HCT116 (cell line): ENCODE data around the gene ARHGEF6. TPM values are rescaled to one million over a fixed set of nuclear protein-coding genes. Genes with fewer than 3 reads are reported as not detected.

Experiments used
- ATAC-seq: fragments of 200-7000 bp; cut with Tn5 transposase; 2 replicates; pipeline ENCODE4 v1.9.1; 2020; ENCODE audit warnings: mild to moderate bottlenecking, moderate library complexity
- BruUV-seq: library from RNA; stranded (reverse); fragments of 400-500 nt; replicated peaks from 2 replicates; lab custom pipeline; 2021; lab: Mats Ljungman, UMichigan
- CTCF ChIA-PET: fragments of 300-600 bp; sonication (Branson Sonifier 250); formaldehyde crosslinking; loops from one replicate; lab custom pipeline; 2021; ENCODE audit warnings: antibody characterized with exemption; lab: Charles Lee
- POLR2A ChIA-PET: fragments of 300-600, 350-600 bp; sonication (Branson Sonifier 250); formaldehyde crosslinking; loops from one replicate; lab custom pipeline; 2021; ENCODE audit warnings: antibody characterized with exemption; lab: Charles Lee
- RAD21 ChIA-PET, 2 experiments: fragments of 300-600 bp; sonication (Branson Sonifier 250); formaldehyde crosslinking; loops; one replicate each; lab custom pipeline; 2023; ENCODE audit warnings: low total read pairs in 2 of 2; ENCODE audit not compliant: uncharacterized antibody in 2 of 2, unreplicated experiment in 2 of 2, low non-redundant PET in 1 of 2; lab: Charles Lee
- DNase-seq: peaks from one replicate; pipeline ENCODE4 v3.0.0-alpha.2; 2010; ENCODE audit warnings: low read depth, low spot score
- H2AFZ ChIP-seq: fragments of 200-600 bp; shearing (Covaris generic), sonication (generic); 2 replicates; pipeline ENCODE4 v1.6.1; 2017; ENCODE audit warnings: low read depth, mixed run types, mixed read lengths, antibody characterized with exemption, low read length; ENCODE audit not compliant: poor library complexity, severe bottlenecking
- H3K27ac ChIP-seq: 2 replicates; pipeline ENCODE4 v1.5.1; 2012; ENCODE audit warnings: low read depth, low read length
- H3K27me3 ChIP-seq: fragments of 200-600 bp; sonication (generic); 2 replicates; pipeline ENCODE4 v1.6.1; 2016; ENCODE audit warnings: mixed run types, low read length, mixed read lengths; ENCODE audit not compliant: insufficient read depth
- H3K36me3 ChIP-seq, 2 experiments: fragments of 200-500 bp in 1 of 2; fragments of 200-600 bp in 1 of 2; sonication (Bioruptor generic) in 1 of 2; sonication (generic) in 1 of 2; 2 replicates each; pipeline versions ENCODE4 v1.5.1 to v1.6.1; 2014 to 2016; ENCODE audit warnings: low read length in 2 of 2, inconsistent platforms in 1 of 2, mixed read lengths in 1 of 2, mixed run types in 1 of 2; ENCODE audit not compliant: insufficient read depth in 2 of 2, control insufficient read depth in 1 of 2
- H3K4me1 ChIP-seq, 2 experiments: fragments of 200-600 bp in 1 of 2; sonication (generic) in 1 of 2; 2 replicates each; pipeline versions ENCODE4 v1.5.1 to v1.6.1; 2012 to 2017; ENCODE audit warnings: low read length in 2 of 2, inconsistent platforms in 1 of 2, mild to moderate bottlenecking in 1 of 2, mixed read lengths in 1 of 2, mixed run types in 1 of 2, moderate library complexity in 1 of 2; ENCODE audit not compliant: insufficient read depth in 2 of 2, control insufficient read depth in 1 of 2
- H3K4me2 ChIP-seq: fragments of 200-600 bp; sonication (generic); 2 replicates; pipeline ENCODE4 v1.6.1; 2017; ENCODE audit warnings: mixed run types, low read length, mixed read lengths
- H3K4me3 ChIP-seq, 2 experiments: fragments of 200-600 bp in 1 of 2; sonication (generic) in 1 of 2; replicated peaks in 1 of 2; 2 replicates each; pipeline ENCODE4 v1.5.1; 2011 to 2016; ENCODE audit warnings: low read length in 2 of 2, control low read depth in 1 of 2, low read depth in 1 of 2, mild to moderate bottlenecking in 1 of 2, mixed read lengths in 1 of 2, mixed run types in 1 of 2
- H3K79me2 ChIP-seq: fragments of 200-600 bp; sonication (generic); 2 replicates; pipeline ENCODE4 v1.6.1; 2017; ENCODE audit warnings: mild to moderate bottlenecking, mixed run types, low read length, moderate library complexity, mixed read lengths; ENCODE audit not compliant: insufficient read depth
- H3K9ac ChIP-seq: fragments of 200-600 bp; sonication (generic); 2 replicates; pipeline ENCODE4 v1.6.1; 2016; ENCODE audit warnings: low read length, mixed read lengths
- H3K9me2 ChIP-seq: fragments of 200-600 bp; sonication (generic), shearing (Covaris generic); 2 replicates; pipeline ENCODE4 v1.6.1; 2017; ENCODE audit warnings: mixed run types, mild to moderate bottlenecking, moderate library complexity; ENCODE audit not compliant: insufficient read depth
- H3K9me3 ChIP-seq, 2 experiments: fragments of 200-500 bp in 1 of 2; fragments of 200-600 bp in 1 of 2; sonication (Bioruptor generic) in 1 of 2; sonication (generic) in 1 of 2; 2 replicates each; pipeline ENCODE4 v1.6.1; 2014 to 2017; ENCODE audit warnings: low read length in 2 of 2, mixed read lengths in 2 of 2, inconsistent platforms in 1 of 2, low read depth in 1 of 2, mild to moderate bottlenecking in 1 of 2, mixed run types in 1 of 2, moderate library complexity in 1 of 2; ENCODE audit not compliant: control insufficient read depth in 1 of 2, insufficient read depth in 1 of 2
- H4K20me1 ChIP-seq: fragments of 200-600 bp; sonication (generic), shearing (Covaris generic); 2 replicates; pipeline ENCODE4 v1.6.1; 2017; ENCODE audit warnings: mixed run types, mild to moderate bottlenecking, moderate library complexity; ENCODE audit not compliant: insufficient read depth
- ATF3 ChIP-seq: IDR thresholded peaks from 2 replicates; pipeline ENCODE4 v1.6.1; 2012
- CBX3 ChIP-seq: IDR thresholded peaks from 2 replicates; pipeline ENCODE4 v1.6.1; 2012; ENCODE audit warnings: low read depth
- CEBPB ChIP-seq: IDR thresholded peaks from 2 replicates; pipeline ENCODE4 v1.6.1; 2012; ENCODE audit warnings: low read depth
- ELF1 ChIP-seq: IDR thresholded peaks from 2 replicates; pipeline ENCODE4 v1.6.1; 2012; ENCODE audit warnings: low read depth, borderline replicate concordance
- EZH2 ChIP-seq: fragments of 200-600 bp; sonication (generic); IDR thresholded peaks from 2 replicates; pipeline ENCODE4 v1.6.1; 2017; ENCODE audit warnings: antibody characterized with exemption, mixed run types
- EZH2phosphoT487 ChIP-seq: fragments of 200-600 bp; IDR thresholded peaks from 2 replicates; pipeline ENCODE4 v1.6.1; 2018; ENCODE audit warnings: antibody characterized with exemption, borderline replicate concordance
- FOSL1 ChIP-seq: IDR thresholded peaks from 2 replicates; pipeline ENCODE4 v1.6.1; 2012; ENCODE audit warnings: low read depth
- POLR2A ChIP-seq: IDR thresholded peaks from 2 replicates; pipeline ENCODE4 v1.7.0; 2011; ENCODE audit warnings: borderline replicate concordance; ENCODE audit not compliant: insufficient read depth, insufficient read length; ENCODE audit errors: extremely low read depth
- POLR2AphosphoS5 ChIP-seq: IDR thresholded peaks from 2 replicates; pipeline ENCODE4 v1.6.1; 2011; ENCODE audit warnings: mild to moderate bottlenecking, low read depth, low read length, moderate library complexity
- RAD21 ChIP-seq: IDR thresholded peaks from 2 replicates; pipeline ENCODE4 v1.6.1; 2012; ENCODE audit warnings: low read depth, mild to moderate bottlenecking
- SIN3A ChIP-seq: IDR thresholded peaks from 2 replicates; pipeline ENCODE4 v1.6.1; 2012; ENCODE audit warnings: low read depth
- SP1 ChIP-seq: IDR thresholded peaks from 2 replicates; pipeline ENCODE4 v1.6.1; 2012; ENCODE audit warnings: low read depth
- SRF ChIP-seq: IDR thresholded peaks from 2 replicates; pipeline ENCODE4 v1.6.1; 2012; ENCODE audit warnings: low read depth
- TCF7L2 ChIP-seq: IDR thresholded peaks from 2 replicates; pipeline ENCODE4 v1.7.0; 2011; ENCODE audit warnings: borderline replicate concordance, inconsistent platforms; ENCODE audit not compliant: insufficient read depth, insufficient read length; ENCODE audit errors: extremely low read depth
- YY1 ChIP-seq: IDR thresholded peaks from 2 replicates; pipeline ENCODE4 v1.6.1; 2011; ENCODE audit warnings: low read length, low read depth, moderate library complexity, mild to moderate bottlenecking; ENCODE audit not compliant: insufficient replicate concordance; ENCODE audit errors: extremely low read depth
- ZBTB33 ChIP-seq: IDR thresholded peaks from 2 replicates; pipeline ENCODE4 v1.6.1; 2011; ENCODE audit warnings: mild to moderate bottlenecking, low read length, moderate library complexity; ENCODE audit not compliant: insufficient replicate concordance; ENCODE audit errors: extremely low read depth
- ZFX ChIP-seq: fragments of 450-650 bp; IDR thresholded peaks from 2 replicates; pipeline ENCODE4 v1.6.1; 2017
- ZNF274 ChIP-seq: fragments of 200-500 bp; sonication (Bioruptor generic); IDR thresholded peaks from 2 replicates; pipeline ENCODE4 v1.6.1; 2014; ENCODE audit warnings: mild to moderate bottlenecking, low read depth, low read length, inconsistent platforms
- intact Hi-C: fragments of 100-400 bp; cut with micrococcal nuclease; formaldehyde crosslinking; loops from 2 replicates; pipeline ENCODE4 v1.10.0; 2022
- total RNA-seq: library from RNA; stranded (reverse); gene quantifications from one replicate; pipeline ENCODE4 v1.2.1, GENCODE V29; 2021; ENCODE audit not compliant: unreplicated experiment

The ARHGEF6 gene
- total RNA-seq, 1 experiment from 2014 or later, result 1.9 TPM

- intact Hi-C loops, result no loop called here
- Histone ChIP-seq H3K9me3 (no peaks in the 10 kb centered on the region), H3K79me2 (no peaks in the 10 kb centered on the region), H3K27me3 (no peaks in the 10 kb centered on the region), H4K20me1 (no peaks in the 10 kb centered on the region), H2AFZ (no peak overlapping the region), H3K4me3 (no peak overlapping the region), H3K9me2 (no peaks in the 10 kb centered on the region), H3K27ac (no peak overlapping the region), H3K4me1 (no peaks in the 10 kb centered on the region), H3K9ac (no peak overlapping the region), H3K36me3 (no peaks in the 10 kb centered on the region), H3K4me2 (no peak overlapping the region)
- POLR2A ChIA-PET, result no interaction called here
- BruUV-seq, result no TSS peak
- RAD21 ChIA-PET, result no interaction called here
- CTCF ChIA-PET, result no interaction called here
- TF ChIP-seq RAD21, result no peak
- TF ChIP-seq YY1, result no peak
- TF ChIP-seq CEBPB, result peak; percentile 29; the same call in 1 of the 2 replicates
- ATAC-seq (no peak), DNase-seq (no peak)
These were observed 30.4 kb downstream of the ARHGEF6 start for GRCh38 chrX:136750364-136750763.

- Histone ChIP-seq H3K4me3 (no peak overlapping the region), H4K20me1 (no peaks in the 10 kb centered on the region), H3K36me3 (no peaks in the 10 kb centered on the region), H3K27me3 (no peaks in the 10 kb centered on the region), H2AFZ (no peak overlapping the region), H3K9me3 (no peaks in the 10 kb centered on the region), H3K4me2 (no peak overlapping the region), H3K9ac (no peak overlapping the region), H3K27ac (no peak overlapping the region), H3K9me2 (no peaks in the 10 kb centered on the region), H3K79me2 (no peaks in the 10 kb centered on the region), H3K4me1 (no peaks in the 10 kb centered on the region)
- intact Hi-C loops, result no loop called here
- no peak for DNase-seq
- RAD21 ChIA-PET, result no interaction called here
- BruUV-seq, result no TSS peak
- ATAC-seq, result no peak
- CTCF ChIA-PET, result no interaction called here
- TF ChIP-seq YY1 (no peak), POLR2A (no peak), TCF7L2 (no peak), CEBPB (no peak), ZNF274 (no peak), CBX3 (no peak), EZH2 (no peak), ZBTB33 (no peak), SRF (no peak), ATF3 (no peak), SIN3A (no peak), EZH2phosphoT487 (no peak), FOSL1 (no peak), POLR2AphosphoS5 (no peak), ZFX (no peak), ELF1 (no peak), SP1 (no peak)
- POLR2A ChIA-PET, result no interaction called here
These were observed 33.4 kb downstream of the ARHGEF6 start for GRCh38 chrX:136747003-136747986.
